ENCODE measurements around the gene ATP2B1.

ATP2B1 gene

GRCh38 chr12:89750389-89751351 is 42.0 kb upstream of the ATP2B1 start:
- no peaks in the 10 kb centered on the region for H3K9me3 Mint-ChIP-seq
- no peak overlapping the region for H3K27ac Mint-ChIP-seq
- H3K4me1 Mint-ChIP-seq, result peaks cover 6% of the 10 kb centered on the region
- no peak for TF ChIP-seq CTCF (IDR thresholded peaks at IDR 0.05; ENCODE audit: unreplicated experiment in 3 of 3)
- no peaks in the 10 kb centered on the region for H3K36me3 Mint-ChIP-seq (ENCODE audit: low read depth)
- H3K4me3 Mint-ChIP-seq, result no peak overlapping the region
- H3K27me3 Mint-ChIP-seq (ENCODE audit: low read depth), result no peaks in the 10 kb centered on the region

GRCh38 chr12:89748791-89749190 is 40.2 kb upstream of the ATP2B1 start:
- H3K4me1 Mint-ChIP-seq, result peaks cover 6% of the 10 kb centered on the region
- no peak for TF ChIP-seq CTCF (IDR thresholded peaks at IDR 0.05; ENCODE audit: unreplicated experiment in 3 of 3)
- H3K36me3 Mint-ChIP-seq (ENCODE audit: low read depth), result no peaks in the 10 kb centered on the region
- no peak overlapping the region for H3K4me3 Mint-ChIP-seq
- no peak overlapping the region for H3K27ac Mint-ChIP-seq
- peaks cover 4% of the 10 kb centered on the region for H3K9me3 Mint-ChIP-seq
- no peaks in the 10 kb centered on the region for H3K27me3 Mint-ChIP-seq (ENCODE audit: low read depth)

- Mint-ChIP-seq H3K4me3 (no peak overlapping the region), H3K27ac (no peak overlapping the region), H3K4me1 (no peaks in the 10 kb centered on the region), H3K36me3 (ENCODE audit: low read depth) (peaks cover 5% of the 10 kb centered on the region), H3K9me3 (peaks cover 30% of the 10 kb centered on the region), H3K27me3 (ENCODE audit: low read depth) (no peaks in the 10 kb centered on the region)
- TF ChIP-seq CTCF (IDR thresholded peaks at IDR 0.05; ENCODE audit: unreplicated experiment in 3 of 3), result no peak
Observed at GRCh38 chr12:89745286-89745685, 36.6 kb upstream of the ATP2B1 start.

- Mint-ChIP-seq H3K9me3 (peaks cover 49% of the 10 kb centered on the region), H3K4me1 (no peaks in the 10 kb centered on the region), H3K27ac (no peak overlapping the region), H3K36me3 (ENCODE audit: low read depth) (peaks cover 8% of the 10 kb centered on the region), H3K27me3 (ENCODE audit: low read depth) (no peaks in the 10 kb centered on the region), H3K4me3 (no peak overlapping the region)
- TF ChIP-seq CTCF (IDR thresholded peaks at IDR 0.05; ENCODE audit: unreplicated experiment in 3 of 3), result no peak
Observed at GRCh38 chr12:89742337-89743022, 33.8 kb upstream of the ATP2B1 start.

- no peak for TF ChIP-seq CTCF (IDR thresholded peaks at IDR 0.05; ENCODE audit: unreplicated experiment in 3 of 3)
- Mint-ChIP-seq H3K4me1 (no peaks in the 10 kb centered on the region), H3K9me3 (peaks cover 54% of the 10 kb centered on the region), H3K36me3 (ENCODE audit: low read depth) (peaks cover 8% of the 10 kb centered on the region), H3K4me3 (no peak overlapping the region), H3K27me3 (ENCODE audit: low read depth) (no peaks in the 10 kb centered on the region), H3K27ac (no peak overlapping the region)
Observed at GRCh38 chr12:89740943-89741342, 32.3 kb upstream of the ATP2B1 start.
